OCI-LY7 (cell line): ENCODE measurements around the gene CYP2F1. TPM values are rescaled to one million over a fixed set of nuclear protein-coding genes. Genes with fewer than 3 reads are reported as not detected.

ENCODE experiments used
- BruUV-seq: library from RNA; stranded (reverse); fragments of 400-500 nt; replicated peaks from 2 replicates; lab custom pipeline; 2021; lab: Mats Ljungman, UMichigan
- CTCF ChIA-PET: fragments of 300-600 bp; sonication (Branson Sonifier 250); formaldehyde crosslinking; loops from one replicate; lab custom pipeline; 2022; ENCODE audit warnings: antibody characterized with exemption; ENCODE audit not compliant: unreplicated experiment; lab: Charles Lee
- POLR2A ChIA-PET: fragments of 300-600 bp; sonication (Branson Sonifier 250); formaldehyde crosslinking; loops from one replicate; lab custom pipeline; 2022; ENCODE audit warnings: antibody characterized with exemption; lab: Charles Lee
- DNase-seq: peaks from one replicate; pipeline ENCODE4 v3.0.0-alpha.2; 2015; ENCODE audit warnings: low spot score
- H2AFZ ChIP-seq: fragments of 200-600 bp; sonication (generic), shearing (Covaris generic); 2 replicates; pipeline ENCODE4 v1.6.1; 2014; ENCODE audit warnings: mild to moderate bottlenecking, antibody characterized with exemption, low read length, moderate library complexity
- H3K27ac ChIP-seq: fragments of 200-600 bp; sonication (generic); 2 replicates; pipeline ENCODE4 v1.5.1; 2014; ENCODE audit warnings: mixed run types, low read depth, mild to moderate bottlenecking, moderate library complexity, low read length, inconsistent platforms; ENCODE audit not compliant: poor library complexity, severe bottlenecking
- H3K36me3 ChIP-seq: fragments of 200-600 bp; sonication (generic); 2 replicates; pipeline ENCODE4 v1.6.1; 2014; ENCODE audit warnings: mild to moderate bottlenecking, antibody characterized with exemption, low read length, moderate library complexity, mixed read lengths; ENCODE audit not compliant: insufficient read depth
- H3K4me1 ChIP-seq: fragments of 200-600 bp; sonication (generic); 2 replicates; pipeline ENCODE4 v1.5.1; 2014; ENCODE audit warnings: mild to moderate bottlenecking, low read length; ENCODE audit not compliant: insufficient read depth, poor library complexity, severe bottlenecking
- H3K4me2 ChIP-seq: fragments of 200-600 bp; sonication (generic); 2 replicates; pipeline ENCODE4 v1.6.1; 2014; ENCODE audit warnings: mild to moderate bottlenecking, low read length
- H3K4me3 ChIP-seq: fragments of 200-600 bp; sonication (generic); 2 replicates; pipeline ENCODE4 v1.5.1; 2014; ENCODE audit warnings: mild to moderate bottlenecking, low read depth, low read length; ENCODE audit not compliant: poor library complexity, severe bottlenecking
- H3K79me2 ChIP-seq: fragments of 200-600 bp; sonication (generic); 2 replicates; pipeline ENCODE4 v1.6.1; 2016; ENCODE audit warnings: low read depth, mild to moderate bottlenecking, low read length, moderate library complexity, mixed read lengths; ENCODE audit not compliant: insufficient read depth
- H3K9me2 ChIP-seq: fragments of 200-600 bp; sonication (generic); 2 replicates; pipeline ENCODE4 v1.6.1; 2016; ENCODE audit warnings: mild to moderate bottlenecking, low read length, mixed read lengths; ENCODE audit not compliant: insufficient read depth
- H3K9me3 ChIP-seq: fragments of 200-600 bp; sonication (generic); 2 replicates; pipeline ENCODE4 v1.6.1; 2014; ENCODE audit warnings: mild to moderate bottlenecking, mixed run types, low read length, mixed read lengths
- H4K20me1 ChIP-seq: fragments of 200-600 bp; sonication (generic); 2 replicates; pipeline ENCODE4 v1.6.1; 2014; ENCODE audit warnings: mild to moderate bottlenecking, antibody characterized with exemption, low read length, moderate library complexity, mixed read lengths; ENCODE audit not compliant: insufficient read depth
- CTCF ChIP-seq: fragments of 200-600 bp; sonication (generic); conservative IDR thresholded peaks from 2 replicates; pipeline ENCODE4 v1.5.1; 2014; ENCODE audit warnings: mild to moderate bottlenecking, antibody characterized with exemption, low read length, moderate library complexity, mixed read lengths
- EZH2phosphoT487 ChIP-seq: fragments of 200-600 bp; sonication (generic); IDR thresholded peaks from 2 replicates; pipeline ENCODE4 v1.6.1; 2018; ENCODE audit warnings: low read depth, borderline replicate concordance, mild to moderate bottlenecking, mixed run types, antibody characterized with exemption, low read length, moderate library complexity, mixed read lengths
- intact Hi-C: fragments of 100-400 bp; cut with micrococcal nuclease; formaldehyde crosslinking; loops from one replicate; pipeline ENCODE4 v1.10.0; 2022; ENCODE audit not compliant: unreplicated experiment
- total RNA-seq, 2 experiments: library from RNA; depleted of rRNA in 1 of 2; stranded (reverse); fragments of >200 nt in 1 of 2; shearing (Covaris generic) in 1 of 2; gene quantifications; 2 replicates each; pipeline ENCODE4 v1.2.3, GENCODE V29; 2014 to 2022

CYP2F1 gene
- total RNA-seq, 2 experiments from 2014 or later, result not detected

- Histone ChIP-seq H3K4me2 (no peak overlapping the region), H3K9me2 (no peaks in the 10 kb centered on the region), H2AFZ (no peak overlapping the region), H3K79me2 (no peaks in the 10 kb centered on the region), H4K20me1 (no peaks in the 10 kb centered on the region), H3K36me3 (no peaks in the 10 kb centered on the region), H3K27ac (no peak overlapping the region), H3K4me1 (no peaks in the 10 kb centered on the region), H3K9me3 (no peaks in the 10 kb centered on the region), H3K4me3 (no peak overlapping the region)
- intact Hi-C loops, result no loop called here
- CTCF ChIA-PET, result no interaction called here
- POLR2A ChIA-PET, result no interaction called here
- TF ChIP-seq EZH2phosphoT487 (no peak), CTCF (no peak)
- DNase-seq, result no peak
- BruUV-seq, result no TSS peak
These were observed 8.1 kb upstream of the CYP2F1 start for GRCh38 chr19:41106177-41106576.

GRCh38 chr19:41111296-41111695 lies 2.9 kb upstream of the CYP2F1 start:
- no peak for DNase-seq
- H3K79me2 ChIP-seq, result no peaks in the 10 kb centered on the region
- no peaks in the 10 kb centered on the region for H3K4me1 ChIP-seq
- ChIA-PET POLR2A (no interaction called here), CTCF (no interaction called here)
- intact Hi-C loops, result no loop called here
- no peaks in the 10 kb centered on the region for H3K36me3 ChIP-seq
- BruUV-seq, result no TSS peak
- TF ChIP-seq CTCF (no peak), EZH2phosphoT487 (no peak)
- no peak overlapping the region for H3K27ac ChIP-seq
- no peak overlapping the region for H2AFZ ChIP-seq
- no peak overlapping the region for H3K4me2 ChIP-seq
- no peak overlapping the region for H3K4me3 ChIP-seq
- H4K20me1 ChIP-seq, result no peaks in the 10 kb centered on the region
- H3K9me3 ChIP-seq, result no peaks in the 10 kb centered on the region
- H3K9me2 ChIP-seq, result no peaks in the 10 kb centered on the region

- no peaks in the 10 kb centered on the region for H4K20me1 ChIP-seq
- no peak overlapping the region for H3K4me3 ChIP-seq
- H3K36me3 ChIP-seq, result no peaks in the 10 kb centered on the region
- no peaks in the 10 kb centered on the region for H3K9me3 ChIP-seq
- H3K4me2 ChIP-seq, result no peak overlapping the region
- ChIA-PET POLR2A (no interaction called here), CTCF (no interaction called here)
- DNase-seq, result no peak
- H2AFZ ChIP-seq, result no peak overlapping the region
- no peak for TF ChIP-seq EZH2phosphoT487
- no peak for TF ChIP-seq CTCF
- no peak overlapping the region for H3K27ac ChIP-seq
- no peaks in the 10 kb centered on the region for H3K9me2 ChIP-seq
- no peaks in the 10 kb centered on the region for H3K4me1 ChIP-seq
- BruUV-seq, result no TSS peak
- no peaks in the 10 kb centered on the region for H3K79me2 ChIP-seq
- intact Hi-C loops, result no loop called here
These were observed 2.4 kb upstream of the CYP2F1 start for GRCh38 chr19:41111750-41112295.
